ENCODE measurements around the gene PCGF3.

DNA sequence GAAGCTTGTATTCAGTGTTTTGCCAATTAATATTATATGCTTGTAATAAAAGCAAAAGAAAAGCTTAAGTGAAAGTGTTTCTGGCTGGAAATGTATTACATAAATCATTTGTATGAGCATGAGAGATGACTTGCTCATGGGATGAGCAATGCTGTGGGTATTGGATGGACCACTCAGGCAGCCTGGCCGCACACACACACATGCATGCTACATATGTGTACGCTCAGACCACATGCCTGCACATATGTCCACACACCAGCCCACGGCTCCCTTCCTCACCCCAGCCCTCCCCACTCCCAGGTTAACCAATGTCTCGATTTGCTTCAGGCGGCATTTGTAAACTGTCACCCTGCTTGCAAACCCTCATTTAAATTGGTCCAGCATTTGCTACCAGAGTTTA lies 64.4 kb downstream of the PCGF3 start:
- no peak for TF ChIP-seq ZBTB17 (tag by site-specific recombination; IDR thresholded peaks at IDR 0.05)
- TF ChIP-seq, protein P1, sequence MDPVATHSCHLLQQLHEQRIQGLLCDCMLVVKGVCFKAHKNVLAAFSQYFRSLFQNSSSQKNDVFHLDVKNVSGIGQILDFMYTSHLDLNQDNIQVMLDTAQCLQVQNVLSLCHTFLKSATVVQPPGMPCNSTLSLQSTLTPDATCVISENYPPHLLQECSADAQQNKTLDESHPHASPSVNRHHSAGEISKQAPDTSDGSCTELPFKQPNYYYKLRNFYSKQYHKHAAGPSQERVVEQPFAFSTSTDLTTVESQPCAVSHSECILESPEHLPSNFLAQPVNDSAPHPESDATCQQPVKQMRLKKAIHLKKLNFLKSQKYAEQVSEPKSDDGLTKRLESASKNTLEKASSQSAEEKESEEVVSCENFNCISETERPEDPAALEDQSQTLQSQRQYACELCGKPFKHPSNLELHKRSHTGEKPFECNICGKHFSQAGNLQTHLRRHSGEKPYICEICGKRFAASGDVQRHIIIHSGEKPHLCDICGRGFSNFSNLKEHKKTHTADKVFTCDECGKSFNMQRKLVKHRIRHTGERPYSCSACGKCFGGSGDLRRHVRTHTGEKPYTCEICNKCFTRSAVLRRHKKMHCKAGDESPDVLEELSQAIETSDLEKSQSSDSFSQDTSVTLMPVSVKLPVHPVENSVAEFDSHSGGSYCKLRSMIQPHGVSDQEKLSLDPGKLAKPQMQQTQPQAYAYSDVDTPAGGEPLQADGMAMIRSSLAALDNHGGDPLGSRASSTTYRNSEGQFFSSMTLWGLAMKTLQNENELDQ (tag by site-specific recombination; IDR thresholded peaks at IDR 0.05; ENCODE audit: low read depth) = no peak
- no peak for TF ChIP-seq ZFP69B (tag by site-specific recombination; IDR thresholded peaks at IDR 0.05)
- TF ChIP-seq, protein P2, sequence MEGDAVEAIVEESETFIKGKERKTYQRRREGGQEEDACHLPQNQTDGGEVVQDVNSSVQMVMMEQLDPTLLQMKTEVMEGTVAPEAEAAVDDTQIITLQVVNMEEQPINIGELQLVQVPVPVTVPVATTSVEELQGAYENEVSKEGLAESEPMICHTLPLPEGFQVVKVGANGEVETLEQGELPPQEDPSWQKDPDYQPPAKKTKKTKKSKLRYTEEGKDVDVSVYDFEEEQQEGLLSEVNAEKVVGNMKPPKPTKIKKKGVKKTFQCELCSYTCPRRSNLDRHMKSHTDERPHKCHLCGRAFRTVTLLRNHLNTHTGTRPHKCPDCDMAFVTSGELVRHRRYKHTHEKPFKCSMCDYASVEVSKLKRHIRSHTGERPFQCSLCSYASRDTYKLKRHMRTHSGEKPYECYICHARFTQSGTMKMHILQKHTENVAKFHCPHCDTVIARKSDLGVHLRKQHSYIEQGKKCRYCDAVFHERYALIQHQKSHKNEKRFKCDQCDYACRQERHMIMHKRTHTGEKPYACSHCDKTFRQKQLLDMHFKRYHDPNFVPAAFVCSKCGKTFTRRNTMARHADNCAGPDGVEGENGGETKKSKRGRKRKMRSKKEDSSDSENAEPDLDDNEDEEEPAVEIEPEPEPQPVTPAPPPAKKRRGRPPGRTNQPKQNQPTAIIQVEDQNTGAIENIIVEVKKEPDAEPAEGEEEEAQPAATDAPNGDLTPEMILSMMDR (tag by site-specific recombination; IDR thresholded peaks at IDR 0.05) = no peak
- TF ChIP-seq ZBTB8A (tag by site-specific recombination; IDR thresholded peaks at IDR 0.05) = no peak
- no peak for TF ChIP-seq ZNF140 (tag by site-specific recombination; IDR thresholded peaks at IDR 0.05)
- no peak for TF ChIP-seq ZNF24 (tag by site-specific recombination; IDR thresholded peaks at IDR 0.05)
- TF ChIP-seq ZIC2 (tag by site-specific recombination; IDR thresholded peaks at IDR 0.05) = no peak
- TF ChIP-seq KLF10 (tag by site-specific recombination; IDR thresholded peaks at IDR 0.05) = no peak
- TF ChIP-seq ZNF157 (tag by site-specific recombination; IDR thresholded peaks at IDR 0.05) = no peak
- TF ChIP-seq, protein P3, sequence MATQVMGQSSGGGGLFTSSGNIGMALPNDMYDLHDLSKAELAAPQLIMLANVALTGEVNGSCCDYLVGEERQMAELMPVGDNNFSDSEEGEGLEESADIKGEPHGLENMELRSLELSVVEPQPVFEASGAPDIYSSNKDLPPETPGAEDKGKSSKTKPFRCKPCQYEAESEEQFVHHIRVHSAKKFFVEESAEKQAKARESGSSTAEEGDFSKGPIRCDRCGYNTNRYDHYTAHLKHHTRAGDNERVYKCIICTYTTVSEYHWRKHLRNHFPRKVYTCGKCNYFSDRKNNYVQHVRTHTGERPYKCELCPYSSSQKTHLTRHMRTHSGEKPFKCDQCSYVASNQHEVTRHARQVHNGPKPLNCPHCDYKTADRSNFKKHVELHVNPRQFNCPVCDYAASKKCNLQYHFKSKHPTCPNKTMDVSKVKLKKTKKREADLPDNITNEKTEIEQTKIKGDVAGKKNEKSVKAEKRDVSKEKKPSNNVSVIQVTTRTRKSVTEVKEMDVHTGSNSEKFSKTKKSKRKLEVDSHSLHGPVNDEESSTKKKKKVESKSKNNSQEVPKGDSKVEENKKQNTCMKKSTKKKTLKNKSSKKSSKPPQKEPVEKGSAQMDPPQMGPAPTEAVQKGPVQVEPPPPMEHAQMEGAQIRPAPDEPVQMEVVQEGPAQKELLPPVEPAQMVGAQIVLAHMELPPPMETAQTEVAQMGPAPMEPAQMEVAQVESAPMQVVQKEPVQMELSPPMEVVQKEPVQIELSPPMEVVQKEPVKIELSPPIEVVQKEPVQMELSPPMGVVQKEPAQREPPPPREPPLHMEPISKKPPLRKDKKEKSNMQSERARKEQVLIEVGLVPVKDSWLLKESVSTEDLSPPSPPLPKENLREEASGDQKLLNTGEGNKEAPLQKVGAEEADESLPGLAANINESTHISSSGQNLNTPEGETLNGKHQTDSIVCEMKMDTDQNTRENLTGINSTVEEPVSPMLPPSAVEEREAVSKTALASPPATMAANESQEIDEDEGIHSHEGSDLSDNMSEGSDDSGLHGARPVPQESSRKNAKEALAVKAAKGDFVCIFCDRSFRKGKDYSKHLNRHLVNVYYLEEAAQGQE (tag by site-specific recombination; IDR thresholded peaks at IDR 0.05) = no peak
